Measurements from ENCODE around the gene DELE1.

Gene DELE1

GRCh38 chr5:141934099-141934844 is 10.6 kb downstream of the DELE1 start:
- no peak for ATAC-seq (ENCODE audit: insufficient read depth, low read depth)
- Histone ChIP-seq H3K36me3 (ENCODE audit: insufficient read depth, low read length) (peaks cover 85% of the 10 kb centered on the region), H4K20me1 (ENCODE audit: insufficient read depth, low read length) (no peaks in the 10 kb centered on the region), H3K9ac (ENCODE audit: low read depth, low read length) (no peak overlapping the region), H3K27ac (ENCODE audit: low read length) (no peak overlapping the region), H3K4me3 (ENCODE audit: low read depth in 1 of 2, low read length in 2 of 2) (no peak overlapping the region), H3K79me2 (ENCODE audit: insufficient read depth, low read length) (no peaks in the 10 kb centered on the region), H3K9me3 (ENCODE audit: insufficient read depth, low read length, severe bottlenecking) (no peaks in the 10 kb centered on the region), H3K27me3 (ENCODE audit: insufficient read depth, low read length, poor library complexity) (no peaks in the 10 kb centered on the region), H3K4me1 (ENCODE audit: insufficient read depth, low read length) (no peaks in the 10 kb centered on the region), H2AFZ (ENCODE audit: low read depth, low read length) (no peak overlapping the region), H3K4me2 (ENCODE audit: insufficient read depth, low read length) (no peak overlapping the region)
- DNase-seq, result no peak
- TF ChIP-seq EZH2 (IDR thresholded peaks at IDR 0.05; ENCODE audit: borderline replicate concordance, low read depth, low read length, severe bottlenecking) (no peak), CTCF (IDR thresholded peaks at IDR 0.05; ENCODE audit: borderline replicate concordance, extremely low read depth, low read length, poor library complexity, severe bottlenecking) (no peak)

GRCh38 chr5:141935538-141935937 is 11.9 kb downstream of the DELE1 start:
- no peaks in the 10 kb centered on the region for H3K27me3 ChIP-seq (ENCODE audit: insufficient read depth, low read length, poor library complexity)
- ATAC-seq (ENCODE audit: insufficient read depth, low read depth), result no peak
- H2AFZ ChIP-seq (ENCODE audit: low read depth, low read length), result no peak overlapping the region
- no peak overlapping the region for H3K4me2 ChIP-seq (ENCODE audit: insufficient read depth, low read length)
- no peak overlapping the region for H3K4me3 ChIP-seq (ENCODE audit: low read depth in 1 of 2, low read length in 2 of 2)
- H3K36me3 ChIP-seq (ENCODE audit: insufficient read depth, low read length), result peaks cover 79% of the 10 kb centered on the region
- TF ChIP-seq CTCF (IDR thresholded peaks at IDR 0.05; ENCODE audit: borderline replicate concordance, extremely low read depth, low read length, poor library complexity, severe bottlenecking), result no peak
- no peak for TF ChIP-seq EZH2 (IDR thresholded peaks at IDR 0.05; ENCODE audit: borderline replicate concordance, low read depth, low read length, severe bottlenecking)
- no peak overlapping the region for H3K9ac ChIP-seq (ENCODE audit: low read depth, low read length)
- no peaks in the 10 kb centered on the region for H3K9me3 ChIP-seq (ENCODE audit: insufficient read depth, low read length, severe bottlenecking)
- H3K79me2 ChIP-seq (ENCODE audit: insufficient read depth, low read length), result no peaks in the 10 kb centered on the region
- no peaks in the 10 kb centered on the region for H3K4me1 ChIP-seq (ENCODE audit: insufficient read depth, low read length)
- H3K27ac ChIP-seq (ENCODE audit: low read length), result no peak overlapping the region
- H4K20me1 ChIP-seq (ENCODE audit: insufficient read depth, low read length), result no peaks in the 10 kb centered on the region
- no peak for DNase-seq

GRCh38 chr5:141940695-141941271 is 17.1 kb downstream of the DELE1 start:
- Histone ChIP-seq H3K36me3 (ENCODE audit: insufficient read depth, low read length) (peaks cover 35% of the 10 kb centered on the region), H3K4me3 (ENCODE audit: low read depth in 1 of 2, low read length in 2 of 2) (no peak overlapping the region), H3K9me3 (ENCODE audit: insufficient read depth, low read length, severe bottlenecking) (no peaks in the 10 kb centered on the region), H3K4me2 (ENCODE audit: insufficient read depth, low read length) (no peak overlapping the region), H3K27me3 (ENCODE audit: insufficient read depth, low read length, poor library complexity) (no peaks in the 10 kb centered on the region), H2AFZ (ENCODE audit: low read depth, low read length) (no peak overlapping the region), H3K9ac (ENCODE audit: low read depth, low read length) (no peak overlapping the region), H4K20me1 (ENCODE audit: insufficient read depth, low read length) (no peaks in the 10 kb centered on the region), H3K4me1 (ENCODE audit: insufficient read depth, low read length) (no peaks in the 10 kb centered on the region), H3K27ac (ENCODE audit: low read length) (no peak overlapping the region), H3K79me2 (ENCODE audit: insufficient read depth, low read length) (no peaks in the 10 kb centered on the region)
- DNase-seq, result no peak
- no peak for ATAC-seq (ENCODE audit: insufficient read depth, low read depth)
- TF ChIP-seq CTCF (IDR thresholded peaks at IDR 0.05; ENCODE audit: borderline replicate concordance, extremely low read depth, low read length, poor library complexity, severe bottlenecking), result no peak
- no peak for TF ChIP-seq EZH2 (IDR thresholded peaks at IDR 0.05; ENCODE audit: borderline replicate concordance, low read depth, low read length, severe bottlenecking)
